ENCODE data around the gene L3HYPDH. TPM values are rescaled to one million over a fixed set of nuclear protein-coding genes. Genes with fewer than 3 reads are reported as not detected.

The L3HYPDH gene
- total RNA-seq, 1 experiment from 2014 or later = 25.1 TPM

Other genes with a start within 250 kb of the L3HYPDH start
- 3.1 TPM for gene GPR135, start 19.0 kb downstream of the L3HYPDH start, total RNA-seq (2021; ENCODE audit: unreplicated experiment)
- gene JKAMP, start 109 bp upstream of the L3HYPDH start, total RNA-seq (2021; ENCODE audit: unreplicated experiment) = 36.0 TPM
- not detected for gene CCDC175, start 92.4 kb upstream of the L3HYPDH start, total RNA-seq (2021; ENCODE audit: unreplicated experiment)

Data from Panc1 (cell line).